ENCODE results near the gene TOM1L2. TPM values are rescaled to one million over a fixed set of nuclear protein-coding genes. Genes with fewer than 3 reads are reported as not detected.

Gene TOM1L2
- total RNA-seq, 1 experiment from 2014 or later, result 35.5 TPM

- H3K4me1 ChIP-seq, result peaks cover 63% of the 10 kb centered on the region
- POLR2A ChIA-PET, result interaction anchor here (0.6 to 2.0 kb wide), 5 partner anchors 9 to 99 kb away, joined by 3 to 12 read pairs (median 4); partner anchors contain the start of genes DRC3, SREBF1 and TOM1L2
- peak overlapping the region; percentile 21 for H3K27ac Mint-ChIP-seq (ENCODE audit: unreplicated experiment)
Observed at GRCh38 chr17:17935321-17936271, 36.6 kb downstream of the TOM1L2 start.

GRCh38 chr17:17934806-17935205 lies 37.4 kb downstream of the TOM1L2 start:
- Mint-ChIP-seq H3K9me3 (ENCODE audit: unreplicated experiment) (no peaks in the 10 kb centered on the region), H3K27me3 (ENCODE audit: insufficient read depth, unreplicated experiment) (no peaks in the 10 kb centered on the region), H3K27ac (ENCODE audit: unreplicated experiment) (peak overlapping the region; percentile 21), H3K36me3 (ENCODE audit: insufficient read depth, unreplicated experiment) (no peaks in the 10 kb centered on the region), H3K4me1 (ENCODE audit: low read depth, unreplicated experiment) (peaks cover 48% of the 10 kb centered on the region), H3K4me3 (ENCODE audit: unreplicated experiment) (no peak overlapping the region)
- H3K4me3 ChIP-seq (ENCODE audit: low read depth, low read length), result no peak overlapping the region
- DNase-seq, result peak in 1 of 2 experiments; percentile 19
- no peak for TF ChIP-seq CTCF (IDR thresholded peaks at IDR 0.05; ENCODE audit: insufficient read depth in 1 of 2, low read depth in 1 of 2, low read length in 1 of 2, severe bottlenecking in 1 of 2, unreplicated experiment in 1 of 2)
- ChIA-PET CTCF (interaction anchor here (0.6 to 2.3 kb wide), 3 partner anchors 16 to 112 kb away, joined by 3 to 18 read pairs (median 11); partner anchors contain the start of genes DRC3 and TOM1L2), POLR2A (interaction anchor here (0.5 to 2.0 kb wide), 3 partner anchors 13 to 101 kb away, joined by 3 to 12 read pairs (median 8); partner anchors contain the start of genes DRC3 and TOM1L2)
- intact Hi-C loops (cut with micrococcal nuclease; ENCODE audit: unreplicated experiment), result loop anchor here (5.0 kb wide), 1 partner anchor 37 kb away; the partner anchor contains the start of genes DRC3 and TOM1L2
- H3K36me3 ChIP-seq (ENCODE audit: control insufficient read depth, insufficient read depth, low read length), result no peaks in the 10 kb centered on the region
- BruUV-seq (replicated peaks), result no TSS peak
- peaks cover 66% of the 10 kb centered on the region for H3K4me1 ChIP-seq
- H3K9me3 ChIP-seq, result no peaks in the 10 kb centered on the region
- no peaks in the 10 kb centered on the region for H3K27me3 ChIP-seq (replicated peaks; ENCODE audit: control insufficient read depth, insufficient read depth, low read length)

More at GRCh38 chr17:17935321-17936271, 36.6 kb downstream of the TOM1L2 start:
- Mint-ChIP-seq H3K27me3 (ENCODE audit: insufficient read depth, unreplicated experiment) (no peaks in the 10 kb centered on the region), H3K4me3 (ENCODE audit: unreplicated experiment) (peak overlapping the region; percentile 18), H3K9me3 (ENCODE audit: unreplicated experiment) (no peaks in the 10 kb centered on the region), H3K4me1 (ENCODE audit: low read depth, unreplicated experiment) (peaks cover 46% of the 10 kb centered on the region), H3K36me3 (ENCODE audit: insufficient read depth, unreplicated experiment) (no peaks in the 10 kb centered on the region)
- intact Hi-C loops (cut with micrococcal nuclease; ENCODE audit: unreplicated experiment), result loop anchor here (1.0 to 5.0 kb wide), 2 partner anchors 14 to 37 kb away; partner anchors contain the start of genes DRC3 and TOM1L2
- Histone ChIP-seq H3K9me3 (no peaks in the 10 kb centered on the region), H3K36me3 (ENCODE audit: control insufficient read depth, insufficient read depth, low read length) (no peaks in the 10 kb centered on the region), H3K4me3 (ENCODE audit: low read depth, low read length) (no peak overlapping the region), H3K27me3 (replicated peaks; ENCODE audit: control insufficient read depth, insufficient read depth, low read length) (no peaks in the 10 kb centered on the region)
- peak; percentile 77 to 88 for DNase-seq
- BruUV-seq (replicated peaks), result TSS peak; percentile 32
- no peak for TF ChIP-seq CTCF (IDR thresholded peaks at IDR 0.05; ENCODE audit: insufficient read depth in 1 of 2, low read depth in 1 of 2, low read length in 1 of 2, severe bottlenecking in 1 of 2, unreplicated experiment in 1 of 2)
- CTCF ChIA-PET, result interaction anchor here (0.6 to 2.3 kb wide), 6 partner anchors 14 to 111 kb away, joined by 3 to 18 read pairs (median 8); partner anchors contain the start of genes DRC3 and TOM1L2

- no peak overlapping the region for H3K27ac Mint-ChIP-seq (ENCODE audit: unreplicated experiment)
- CTCF ChIA-PET, result interaction anchor here (2.3 kb wide), 1 partner anchor 15 kb away, joined by 18 read pairs; no protein-coding TSS in a partner anchor
Observed at GRCh38 chr17:17934214-17934613, 38.0 kb downstream of the TOM1L2 start.

More at GRCh38 chr17:17934214-17934613, 38.0 kb downstream of the TOM1L2 start:
- H3K4me3 Mint-ChIP-seq (ENCODE audit: unreplicated experiment), result no peak overlapping the region
- H3K27me3 Mint-ChIP-seq (ENCODE audit: insufficient read depth, unreplicated experiment), result no peaks in the 10 kb centered on the region
- H3K4me3 ChIP-seq (ENCODE audit: low read depth, low read length), result no peak overlapping the region
- peak in 1 of 2 experiments; percentile 2 for DNase-seq
- intact Hi-C loops (cut with micrococcal nuclease; ENCODE audit: unreplicated experiment), result no loop called here
- H3K4me1 Mint-ChIP-seq (ENCODE audit: low read depth, unreplicated experiment), result peaks cover 47% of the 10 kb centered on the region
- POLR2A ChIA-PET, result interaction anchor here (0.5 kb wide), 1 partner anchor 101 kb away, joined by 3 read pairs; no protein-coding TSS in a partner anchor
- TF ChIP-seq CTCF (IDR thresholded peaks at IDR 0.05; ENCODE audit: insufficient read depth in 1 of 2, low read depth in 1 of 2, low read length in 1 of 2, severe bottlenecking in 1 of 2, unreplicated experiment in 1 of 2), result no peak
- H3K36me3 ChIP-seq (ENCODE audit: control insufficient read depth, insufficient read depth, low read length), result no peaks in the 10 kb centered on the region
- H3K4me1 ChIP-seq, result peaks cover 69% of the 10 kb centered on the region
- H3K27me3 ChIP-seq (replicated peaks; ENCODE audit: control insufficient read depth, insufficient read depth, low read length), result no peaks in the 10 kb centered on the region
- no peaks in the 10 kb centered on the region for H3K36me3 Mint-ChIP-seq (ENCODE audit: insufficient read depth, unreplicated experiment)
- no TSS peak for BruUV-seq (replicated peaks)
- H3K9me3 ChIP-seq, result no peaks in the 10 kb centered on the region
- no peaks in the 10 kb centered on the region for H3K9me3 Mint-ChIP-seq (ENCODE audit: unreplicated experiment)
